Raji (cell line): ENCODE measurements around the gene IL4R.
A peak's percentile ranks its signal among the peaks of the same experiment; 100 is the strongest.

ENCODE experiments used
- POLR2A ChIP-seq: IDR thresholded peaks from 2 replicates; pipeline ENCODE4 v1.6.1; 2011; ENCODE audit warnings: low read depth, low read length, control low read depth; ENCODE audit not compliant: insufficient read depth

IL4R gene

GRCh38 chr16:27305839-27306442 lies 7.8 kb upstream of the IL4R start:
- no peak for TF ChIP-seq POLR2A

GRCh38 chr16:27308792-27309191 lies 5.0 kb upstream of the IL4R start:
- no peak for TF ChIP-seq POLR2A

- no peak for TF ChIP-seq POLR2A
These were observed 3.0 kb upstream of the IL4R start for GRCh38 chr16:27310576-27311447.

- TF ChIP-seq POLR2A, result no peak
These were observed 2.3 kb upstream of the IL4R start for GRCh38 chr16:27311448-27311830.

GRCh38 chr16:27311897-27312303 lies 1.9 kb upstream of the IL4R start:
- TF ChIP-seq POLR2A, result no peak

- no peak for TF ChIP-seq POLR2A
These were observed 973 bp upstream of the IL4R start for GRCh38 chr16:27312580-27313421.

GRCh38 chr16:27314161-27314723 lies 468 bp downstream of the IL4R start:
- TF ChIP-seq POLR2A, result no peak

- TF ChIP-seq POLR2A, result no peak
These were observed 1.2 kb downstream of the IL4R start for GRCh38 chr16:27314986-27315332.

GRCh38 chr16:27315333-27316037 lies 1.7 kb downstream of the IL4R start:
- TF ChIP-seq POLR2A, result peak; percentile 39

- no peak for TF ChIP-seq POLR2A
These were observed 2.4 kb downstream of the IL4R start for GRCh38 chr16:27316038-27316680.

- TF ChIP-seq POLR2A, result no peak
These were observed 3.5 kb downstream of the IL4R start for GRCh38 chr16:27317320-27317719.

GRCh38 chr16:27317738-27318391 lies 4.1 kb downstream of the IL4R start:
- no peak for TF ChIP-seq POLR2A

- no peak for TF ChIP-seq POLR2A
These were observed 4.8 kb downstream of the IL4R start for GRCh38 chr16:27318392-27319256.
